ENCODE results near the gene BCL11A.

- TF ChIP-seq POLR2AphosphoS5 (IDR thresholded peaks at IDR 0.05; ENCODE audit: borderline replicate concordance, low read depth, low read length) (no peak), FOXP2 (optimal IDR thresholded peaks at IDR 0.05; ENCODE audit: control extremely low read depth, extremely low read length, insufficient read depth) (no peak)
These were observed 57.0 kb downstream of the BCL11A start for GRCh38 chr2:60496475-60496874.

All from SK-N-MC (cell line).